K562 (cell line): ENCODE results near the gene HMGB3. TPM values are rescaled to one million over a fixed set of nuclear protein-coding genes. Genes with fewer than 3 reads are reported as not detected.

Source experiments
- CHD7 ChIP-seq: fragments of 200-600 bp; sonication (generic); IDR thresholded peaks from one replicate; pipeline ENCODE4 v1.6.1; 2012; ENCODE audit warnings: mild to moderate bottlenecking, low read depth, low read length, inconsistent platforms
- MCM3 ChIP-seq: fragments of 450-650 bp; IDR thresholded peaks from 2 replicates; pipeline ENCODE4 v1.6.1; 2016
- NR2F6 ChIP-seq: fragments of 450-650 bp; formaldehyde crosslinking; IDR thresholded peaks from 2 replicates; pipeline ENCODE4 v1.4.0; 2020; ENCODE audit warnings: mild to moderate bottlenecking
- ZNF449 ChIP-seq: fragments of 250-450 bp; sonication (Bioruptor Pico); IDR thresholded peaks from 2 replicates; pipeline ENCODE4 v1.8.0; 2022; ENCODE audit warnings: moderate library complexity, mild to moderate bottlenecking, inconsistent platforms
- polyA plus RNA-seq, 8 experiments: library from polyadenylated mRNA; depleted of rRNA in 4 of 8; stranded (reverse) in 5 of 8; unstranded in 3 of 8; fragments of >200 nt; fragmentation: Nextera tagmentation in 2 of 8; fragmentation: Illumina TruSeq in 1 of 8; extraction: Ambion mirVana in 2 of 8; extraction: Trizol in 1 of 8; gene quantifications; 2 replicates each; pipeline versions ENCODE4 v1.2.1 to v1.2.3, GENCODE V29; 2011 to 2014; ENCODE audit warnings: inconsistent platforms in 1 of 8, missing spikeins in 1 of 8
- total RNA-seq, 7 experiments: library from RNA; depleted of rRNA in 6 of 7; stranded (reverse); fragments of >200 nt in 6 of 7; fragmentation: Illumina TruSeq in 2 of 7; extraction: Trizol in 2 of 7; gene quantifications; 2 replicates each; pipeline versions ENCODE4 v1.2.1 to v1.2.3, GENCODE V29; 2011 to 2021; ENCODE audit warnings: low replicate concordance in 1 of 7
- TF ChIP-seq, protein P1 (sequence below), 2 experiments: fragments of 450-650 bp in 1 of 2; sonication (generic) in 1 of 2; formaldehyde crosslinking in 1 of 2; IDR thresholded peaks; 2 replicates each; pipeline versions ENCODE4 v1.7.1 to v1.9.0; 2016 to 2022; ENCODE audit warnings: inconsistent platforms in 1 of 2, mild to moderate bottlenecking in 1 of 2, missing genetic modification reagents in 1 of 2

HMGB3 gene
- total and polyA plus RNA-seq, 9 of the 15 experiments (the other 6 are each of a cell fraction or from before 2014, with no cell fraction given) = 36.7 to 168 (median 117) TPM

DNA sequence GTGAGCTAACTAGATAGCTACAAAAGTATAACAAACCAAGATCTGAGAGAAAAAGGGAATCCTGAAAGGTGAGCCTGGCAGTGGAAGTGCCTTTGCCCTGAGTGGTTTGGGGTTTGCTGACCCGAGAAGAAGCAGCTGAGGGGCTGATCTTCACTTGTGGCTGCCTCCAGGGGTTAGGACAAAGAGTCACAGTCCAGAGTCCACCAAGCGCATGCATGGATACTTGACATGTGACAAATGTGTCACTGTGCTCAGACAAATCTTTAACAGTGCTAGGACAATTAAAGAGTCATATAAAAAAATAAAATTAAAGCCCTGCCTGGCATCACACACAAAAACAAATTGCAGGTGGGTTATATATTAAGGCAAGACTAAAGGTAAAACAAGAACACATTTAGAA lies 26.4 kb downstream of the HMGB3 start (continued):
- TF ChIP-seq, protein P1, sequence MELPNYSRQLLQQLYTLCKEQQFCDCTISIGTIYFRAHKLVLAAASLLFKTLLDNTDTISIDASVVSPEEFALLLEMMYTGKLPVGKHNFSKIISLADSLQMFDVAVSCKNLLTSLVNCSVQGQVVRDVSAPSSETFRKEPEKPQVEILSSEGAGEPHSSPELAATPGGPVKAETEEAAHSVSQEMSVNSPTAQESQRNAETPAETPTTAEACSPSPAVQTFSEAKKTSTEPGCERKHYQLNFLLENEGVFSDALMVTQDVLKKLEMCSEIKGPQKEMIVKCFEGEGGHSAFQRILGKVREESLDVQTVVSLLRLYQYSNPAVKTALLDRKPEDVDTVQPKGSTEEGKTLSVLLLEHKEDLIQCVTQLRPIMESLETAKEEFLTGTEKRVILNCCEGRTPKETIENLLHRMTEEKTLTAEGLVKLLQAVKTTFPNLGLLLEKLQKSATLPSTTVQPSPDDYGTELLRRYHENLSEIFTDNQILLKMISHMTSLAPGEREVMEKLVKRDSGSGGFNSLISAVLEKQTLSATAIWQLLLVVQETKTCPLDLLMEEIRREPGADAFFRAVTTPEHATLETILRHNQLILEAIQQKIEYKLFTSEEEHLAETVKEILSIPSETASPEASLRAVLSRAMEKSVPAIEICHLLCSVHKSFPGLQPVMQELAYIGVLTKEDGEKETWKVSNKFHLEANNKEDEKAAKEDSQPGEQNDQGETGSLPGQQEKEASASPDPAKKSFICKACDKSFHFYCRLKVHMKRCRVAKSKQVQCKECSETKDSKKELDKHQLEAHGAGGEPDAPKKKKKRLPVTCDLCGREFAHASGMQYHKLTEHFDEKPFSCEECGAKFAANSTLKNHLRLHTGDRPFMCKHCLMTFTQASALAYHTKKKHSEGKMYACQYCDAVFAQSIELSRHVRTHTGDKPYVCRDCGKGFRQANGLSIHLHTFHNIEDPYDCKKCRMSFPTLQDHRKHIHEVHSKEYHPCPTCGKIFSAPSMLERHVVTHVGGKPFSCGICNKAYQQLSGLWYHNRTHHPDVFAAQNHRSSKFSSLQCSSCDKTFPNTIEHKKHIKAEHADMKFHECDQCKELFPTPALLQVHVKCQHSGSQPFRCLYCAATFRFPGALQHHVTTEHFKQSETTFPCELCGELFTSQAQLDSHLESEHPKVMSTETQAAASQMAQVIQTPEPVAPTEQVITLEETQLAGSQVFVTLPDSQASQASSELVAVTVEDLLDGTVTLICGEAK (IDR thresholded peaks at IDR 0.05) = no peak
- TF ChIP-seq, protein P1 (CRISPR knock-in tag; IDR thresholded peaks at IDR 0.05) = no peak
- no peak for TF ChIP-seq NR2F6 (CRISPR knock-in tag)
- TF ChIP-seq CHD7 = no peak
- no peak for TF ChIP-seq MCM3
- no peak for TF ChIP-seq ZNF449 (CRISPR knock-in tag)
